CD14-positive monocyte (primary cell): Measurements from ENCODE around the gene IL18R1. TPM values are rescaled to one million over a fixed set of nuclear protein-coding genes. Genes with fewer than 3 reads are reported as not detected.

ENCODE experiments used
- DNase-seq, 3 donors: peaks; one replicate each; pipeline ENCODE4 v3.0.0-alpha.2; 2011 to 2022
- H2AFZ ChIP-seq: 2 replicates; pipeline ENCODE4 v1.6.0; 2012; ENCODE audit warnings: mild to moderate bottlenecking, low read depth, low read length, inconsistent platforms; ENCODE audit not compliant: insufficient read depth, poor library complexity, severe bottlenecking
- H3K27ac ChIP-seq, 2 donors: 1 replicate in 1 of 2; 2 replicates in 1 of 2; pipeline ENCODE4 v1.5.1; 2012 to 2013; ENCODE audit warnings: low read length in 2 of 2, control low read depth in 1 of 2, inconsistent platforms in 1 of 2, low read depth in 1 of 2, mild to moderate bottlenecking in 1 of 2
- H3K27me3 ChIP-seq, 2 donors: one replicate each; pipeline versions ENCODE4 v1.6.0 to v1.6.1; 2011 to 2013; ENCODE audit warnings: low read length in 2 of 2; ENCODE audit not compliant: control insufficient read depth in 2 of 2, insufficient read depth in 2 of 2
- H3K36me3 ChIP-seq, 2 donors: replicated peaks in 1 of 2; 1 replicate in 1 of 2; 2 replicates in 1 of 2; pipeline versions ENCODE4 v1.5.1 to v1.6.1; 2012 to 2013; ENCODE audit warnings: low read length in 2 of 2, control low read depth in 1 of 2, inconsistent platforms in 1 of 2, mild to moderate bottlenecking in 1 of 2; ENCODE audit not compliant: insufficient read depth in 2 of 2, control insufficient read depth in 1 of 2
- H3K4me1 ChIP-seq, 2 donors: 1 replicate in 1 of 2; 2 replicates in 1 of 2; pipeline versions ENCODE4 v1.5.1 to v1.6.1; 2012 to 2013; ENCODE audit warnings: low read length in 2 of 2, control low read depth in 1 of 2, inconsistent platforms in 1 of 2, mild to moderate bottlenecking in 1 of 2, moderate library complexity in 1 of 2; ENCODE audit not compliant: insufficient read depth in 2 of 2, control insufficient read depth in 1 of 2
- H3K4me2 ChIP-seq: replicated peaks from 2 replicates; pipeline ENCODE3; 2012; ENCODE audit warnings: low read length, moderate library complexity, mild to moderate bottlenecking; ENCODE audit not compliant: poor library complexity, severe bottlenecking; ENCODE audit errors: extremely low read depth
- H3K4me3 ChIP-seq, 3 experiments: fragments of 200-600 bp in 1 of 3; sonication (generic) in 1 of 3; replicated peaks in 1 of 3; 1 replicate in 2 of 3; 2 replicates in 1 of 3; pipeline ENCODE4 v1.5.1; 2011 to 2013; ENCODE audit warnings: low read length in 3 of 3, mild to moderate bottlenecking in 3 of 3, control low read depth in 2 of 3, low read depth in 2 of 3, inconsistent platforms in 1 of 3, moderate library complexity in 1 of 3
- H3K79me2 ChIP-seq: 2 replicates; pipeline ENCODE4 v1.6.0; 2012; ENCODE audit warnings: mild to moderate bottlenecking, control low read depth, inconsistent platforms, low read length, moderate library complexity; ENCODE audit not compliant: insufficient read depth
- H3K9ac ChIP-seq: 2 replicates; pipeline ENCODE4 v1.6.0; 2017; ENCODE audit warnings: low read length, mild to moderate bottlenecking; ENCODE audit not compliant: insufficient read depth, poor library complexity, severe bottlenecking
- H3K9me3 ChIP-seq, 2 donors: replicated peaks in 1 of 2; 1 replicate in 1 of 2; 2 replicates in 1 of 2; pipeline versions ENCODE4 v1.5.1 to v1.6.1; 2012 to 2013; ENCODE audit warnings: low read length in 2 of 2, control low read depth in 1 of 2; ENCODE audit not compliant: control insufficient read depth in 1 of 2, insufficient read depth in 1 of 2
- H4K20me1 ChIP-seq: 2 replicates; pipeline ENCODE4 v1.6.0; 2012; ENCODE audit warnings: mild to moderate bottlenecking, low read length, control low read depth, moderate library complexity; ENCODE audit not compliant: insufficient read depth
- H3K27ac Mint-ChIP-seq, 7 donors: one replicate each; pipeline ENCODE4 v1.8.0; 2020; ENCODE audit warnings: mild to moderate bottlenecking in 7 of 7, mixed read lengths in 7 of 7, moderate library complexity in 6 of 7, inconsistent platforms in 2 of 7
- H3K27me3 Mint-ChIP-seq, 3 donors: one replicate each; pipeline ENCODE4 v1.8.0; 2021 to 2022; ENCODE audit warnings: low read depth in 3 of 3, mild to moderate bottlenecking in 3 of 3, mixed read lengths in 3 of 3, moderate library complexity in 3 of 3, inconsistent platforms in 1 of 3
- H3K36me3 Mint-ChIP-seq, 2 donors: one replicate each; pipeline ENCODE4 v1.8.0; 2020; ENCODE audit warnings: mixed read lengths in 2 of 2, inconsistent platforms in 1 of 2, mild to moderate bottlenecking in 1 of 2
- H3K4me1 Mint-ChIP-seq: one replicate; pipeline ENCODE4 v1.8.0; 2020; ENCODE audit warnings: mild to moderate bottlenecking, mixed read lengths
- H3K4me3 Mint-ChIP-seq, 2 donors: one replicate each; pipeline ENCODE4 v1.8.0; 2020; ENCODE audit warnings: mild to moderate bottlenecking in 2 of 2, mixed read lengths in 2 of 2, moderate library complexity in 1 of 2
- H3K9me3 Mint-ChIP-seq, 7 donors: one replicate each; pipeline ENCODE4 v1.8.0; 2020 to 2022; ENCODE audit warnings: mixed read lengths in 7 of 7, mild to moderate bottlenecking in 6 of 7, moderate library complexity in 6 of 7, inconsistent platforms in 2 of 7
- WGBS: methylation state at CpG from one replicate; pipeline ENCODE4 v1.1.5; 2013; ENCODE audit warnings: missing lambda C conversion rate; ENCODE audit not compliant: insufficient coverage; 5-methylcytosine and 5-hydroxymethylcytosine counted together
- intact Hi-C, 2 donors: fragments of 100-400 bp; cut with micrococcal nuclease; formaldehyde crosslinking; loops; one replicate each; pipeline versions ENCODE4 v1.15.0 to v1.15.1; 2023
- polyA plus RNA-seq, 3 donors: library from polyadenylated mRNA; depleted of rRNA in 1 of 3; unstranded in 2 of 3; stranded (reverse) in 1 of 3; fragments of 300-500 nt in 2 of 3; fragments of >200 nt in 1 of 3; fragmentation: Illumina TruSeq in 2 of 3; gene quantifications; 1 replicate in 2 of 3; 2 replicates in 1 of 3; pipeline ENCODE4 v1.2.3, GENCODE V29; 2012 to 2021
- TF ChIP-seq, protein P1 (sequence below): fragments of 200-600 bp; IDR thresholded peaks from one replicate; pipeline ENCODE4 v1.8.0; 2022; ENCODE audit warnings: antibody characterized with exemption, mild to moderate bottlenecking

Gene IL18R1
- polyA plus RNA-seq, 3 donors = 0.03 to 0.15 (median 0.11) TPM

DNA sequence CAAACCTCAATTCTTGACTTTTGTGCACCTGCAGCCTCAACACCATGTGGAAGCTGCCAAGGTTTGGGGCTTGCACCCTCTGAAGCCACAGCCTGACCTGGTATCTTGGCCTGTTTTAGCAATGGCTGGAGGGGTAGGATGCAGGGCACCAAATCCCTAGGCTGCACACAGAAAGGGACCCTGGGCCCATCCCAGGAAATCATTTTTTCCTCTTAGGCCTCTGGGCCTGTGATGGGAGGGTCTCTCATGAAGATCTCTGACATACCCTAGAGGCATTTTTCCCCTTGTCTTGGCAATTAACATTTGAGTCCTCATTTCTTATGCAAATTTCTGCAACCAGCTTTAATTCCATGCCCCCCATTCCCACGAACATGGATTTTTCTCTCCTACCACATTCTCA is 10.2 kb downstream of the IL18R1 start:
- Histone ChIP-seq H3K27me3 (no peaks in the 10 kb centered on the region), H3K27ac (no peak overlapping the region), H3K4me1 (no peaks in the 10 kb centered on the region), H2AFZ (no peak overlapping the region), H3K36me3 (no peaks in the 10 kb centered on the region), H3K4me2 (no peak overlapping the region), H3K9me3 (peaks cover 9 to 17% of the 10 kb centered on the region in 2 donors), H3K4me3 (no peak overlapping the region), H3K79me2 (no peaks in the 10 kb centered on the region), H4K20me1 (no peaks in the 10 kb centered on the region), H3K9ac (no peak overlapping the region)
- 88% methylated on average over 1 of the region's 1 CpG for WGBS
- H3K36me3 Mint-ChIP-seq = peaks cover 3 to 5% of the 10 kb centered on the region in 2 donors
- intact Hi-C loops = no loop called here
- H3K4me3 Mint-ChIP-seq = no peak overlapping the region
- H3K9me3 Mint-ChIP-seq = peaks cover 14 to 21% (median 17%) of the 10 kb centered on the region in 7 donors
- no peak for DNase-seq
- H3K27ac Mint-ChIP-seq = no peak overlapping the region
- TF ChIP-seq, protein P1, sequence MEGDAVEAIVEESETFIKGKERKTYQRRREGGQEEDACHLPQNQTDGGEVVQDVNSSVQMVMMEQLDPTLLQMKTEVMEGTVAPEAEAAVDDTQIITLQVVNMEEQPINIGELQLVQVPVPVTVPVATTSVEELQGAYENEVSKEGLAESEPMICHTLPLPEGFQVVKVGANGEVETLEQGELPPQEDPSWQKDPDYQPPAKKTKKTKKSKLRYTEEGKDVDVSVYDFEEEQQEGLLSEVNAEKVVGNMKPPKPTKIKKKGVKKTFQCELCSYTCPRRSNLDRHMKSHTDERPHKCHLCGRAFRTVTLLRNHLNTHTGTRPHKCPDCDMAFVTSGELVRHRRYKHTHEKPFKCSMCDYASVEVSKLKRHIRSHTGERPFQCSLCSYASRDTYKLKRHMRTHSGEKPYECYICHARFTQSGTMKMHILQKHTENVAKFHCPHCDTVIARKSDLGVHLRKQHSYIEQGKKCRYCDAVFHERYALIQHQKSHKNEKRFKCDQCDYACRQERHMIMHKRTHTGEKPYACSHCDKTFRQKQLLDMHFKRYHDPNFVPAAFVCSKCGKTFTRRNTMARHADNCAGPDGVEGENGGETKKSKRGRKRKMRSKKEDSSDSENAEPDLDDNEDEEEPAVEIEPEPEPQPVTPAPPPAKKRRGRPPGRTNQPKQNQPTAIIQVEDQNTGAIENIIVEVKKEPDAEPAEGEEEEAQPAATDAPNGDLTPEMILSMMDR = no peak
- H3K27me3 Mint-ChIP-seq = peaks cover 0 to 7% (median 6%) of the 10 kb centered on the region in 3 donors
- no peaks in the 10 kb centered on the region for H3K4me1 Mint-ChIP-seq

DNA sequence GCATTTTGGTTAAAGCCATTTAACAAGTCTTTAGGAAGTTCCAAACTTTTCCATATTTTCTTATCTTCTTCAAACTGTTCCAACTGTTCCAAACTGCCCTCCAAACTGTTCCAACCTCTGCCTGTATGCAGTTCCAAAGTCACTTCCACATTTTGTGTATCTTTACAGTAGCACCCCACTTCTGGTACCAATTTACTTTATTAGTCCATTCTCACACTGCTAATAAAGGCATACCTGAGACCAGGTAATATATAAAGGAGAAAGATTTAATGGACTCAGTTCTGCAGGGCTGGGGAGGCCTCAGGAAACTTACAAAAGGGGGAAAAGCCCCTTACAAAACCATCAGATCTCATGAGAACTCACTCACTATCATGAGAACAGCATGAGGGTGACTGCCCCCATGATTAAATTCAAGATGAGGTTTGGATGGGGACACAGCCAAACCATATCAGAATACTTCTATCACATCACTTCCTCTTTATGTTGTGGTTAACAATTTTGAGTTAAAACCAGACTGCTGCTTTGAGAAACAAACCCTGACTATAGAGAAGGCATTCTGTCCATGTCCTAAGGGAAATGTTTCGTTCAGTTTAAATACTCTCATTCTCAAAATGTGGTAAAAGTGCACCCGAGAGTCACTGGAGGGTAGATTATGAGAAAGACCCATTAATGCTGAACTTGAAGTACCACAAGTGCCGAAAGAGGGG is 11.0 kb downstream of the IL18R1 start:
- peaks cover 0 to 7% (median 6%) of the 10 kb centered on the region in 3 donors for H3K27me3 Mint-ChIP-seq
- H3K4me1 ChIP-seq = no peaks in the 10 kb centered on the region
- no peak overlapping the region for H2AFZ ChIP-seq
- intact Hi-C loops = no loop called here
- H3K79me2 ChIP-seq = no peaks in the 10 kb centered on the region
- H3K36me3 Mint-ChIP-seq = peaks cover 3 to 5% of the 10 kb centered on the region in 2 donors
- no peak for DNase-seq
- no peak overlapping the region for H3K4me3 Mint-ChIP-seq
- H3K27me3 ChIP-seq = no peaks in the 10 kb centered on the region
- H3K27ac Mint-ChIP-seq = no peak overlapping the region
- H3K36me3 ChIP-seq = no peaks in the 10 kb centered on the region
- TF ChIP-seq, protein P1 = no peak
- H3K9me3 Mint-ChIP-seq = peaks cover 14 to 21% (median 17%) of the 10 kb centered on the region in 7 donors
- no peaks in the 10 kb centered on the region for H4K20me1 ChIP-seq
- peaks cover 9 to 17% of the 10 kb centered on the region in 2 donors for H3K9me3 ChIP-seq
- no peak overlapping the region for H3K27ac ChIP-seq
- H3K9ac ChIP-seq = no peak overlapping the region
- WGBS = 80% methylated on average over 2 of the region's 3 CpGs
- no peaks in the 10 kb centered on the region for H3K4me1 Mint-ChIP-seq
- no peak overlapping the region for H3K4me3 ChIP-seq
- no peak overlapping the region for H3K4me2 ChIP-seq
